GM19239 (cell line): Measurements from ENCODE around the gene MEAF6.

Source experiments
- DNase-seq: peaks from one replicate; pipeline ENCODE4 v3.0.0; 2011; ENCODE audit warnings: low spot score; ENCODE audit not compliant: insufficient read length
- FAIRE-seq: peaks from 2 replicates; lab custom pipeline; 2011; peaks lifted over from hg19 to GRCh38; lab: Jason Lieb, UNC

The MEAF6 gene

GRCh38 chr1:37486680-37487618 is 27.6 kb downstream of the MEAF6 start:
- DNase-seq (peak; percentile 73), FAIRE-seq (peak; percentile 71)

- FAIRE-seq (no peak), DNase-seq (no peak)
These were observed 28.5 kb downstream of the MEAF6 start for GRCh38 chr1:37485902-37486679.

- DNase-seq: no peak
- no peak for FAIRE-seq
These were observed 30.1 kb downstream of the MEAF6 start for GRCh38 chr1:37484325-37485051.

GRCh38 chr1:37483785-37484184 is 30.8 kb downstream of the MEAF6 start:
- no peak for DNase-seq
- no peak for FAIRE-seq

GRCh38 chr1:37482796-37483744 is 31.5 kb downstream of the MEAF6 start:
- DNase-seq (no peak), FAIRE-seq (no peak)

GRCh38 chr1:37482004-37482785 is 32.4 kb downstream of the MEAF6 start:
- DNase-seq: no peak
- FAIRE-seq: no peak

- DNase-seq (no peak), FAIRE-seq (no peak)
These were observed 33.1 kb downstream of the MEAF6 start for GRCh38 chr1:37481289-37482003.

- DNase-seq: no peak
These were observed 33.8 kb downstream of the MEAF6 start for GRCh38 chr1:37480581-37481288.

GRCh38 chr1:37480125-37480466 is 34.5 kb downstream of the MEAF6 start:
- no peak for DNase-seq
- no peak for FAIRE-seq

More at GRCh38 chr1:37480581-37481288, 33.8 kb downstream of the MEAF6 start:
- no peak for FAIRE-seq

GRCh38 chr1:37479255-37480124 is 35.1 kb downstream of the MEAF6 start:
- FAIRE-seq (peak; percentile 87), DNase-seq (peak; percentile 76)

- FAIRE-seq (peak; percentile 47), DNase-seq (no peak)
These were observed 35.7 kb downstream of the MEAF6 start for GRCh38 chr1:37478890-37479254.

GRCh38 chr1:37478451-37478881 is 36.1 kb downstream of the MEAF6 start:
- peak; percentile 66 for FAIRE-seq
- DNase-seq: no peak

- FAIRE-seq (no peak), DNase-seq (no peak)
These were observed 36.6 kb downstream of the MEAF6 start for GRCh38 chr1:37477946-37478345.

- FAIRE-seq (peak; percentile 79), DNase-seq (peak; percentile 57)
These were observed 37.2 kb downstream of the MEAF6 start for GRCh38 chr1:37477198-37477931.

GRCh38 chr1:37476460-37477197 is 37.9 kb downstream of the MEAF6 start:
- no peak for DNase-seq
- FAIRE-seq: no peak
